NCI-H1417 treated with DMSO at 0.1 percent for 48 hours (cell line): ENCODE measurements around the gene OGDH.

ENCODE experiments used
- DNase-seq: peaks from one replicate; lab custom pipeline; 2025; lab: John Stamatoyannopoulos, UW

The OGDH gene

GRCh38 chr7:44618045-44618444 is 11.6 kb downstream of the OGDH start:
- DNase-seq = no peak

- no peak for DNase-seq
Measured at GRCh38 chr7:44618753-44619152, 12.3 kb downstream of the OGDH start.

GRCh38 chr7:44621034-44621749 is 14.8 kb downstream of the OGDH start:
- DNase-seq = no peak

- DNase-seq = no peak
Measured at GRCh38 chr7:44621750-44622103, 15.3 kb downstream of the OGDH start.

GRCh38 chr7:44622342-44623151 is 16.1 kb downstream of the OGDH start:
- no peak for DNase-seq

GRCh38 chr7:44624318-44624717 is 17.9 kb downstream of the OGDH start:
- no peak for DNase-seq

DNA sequence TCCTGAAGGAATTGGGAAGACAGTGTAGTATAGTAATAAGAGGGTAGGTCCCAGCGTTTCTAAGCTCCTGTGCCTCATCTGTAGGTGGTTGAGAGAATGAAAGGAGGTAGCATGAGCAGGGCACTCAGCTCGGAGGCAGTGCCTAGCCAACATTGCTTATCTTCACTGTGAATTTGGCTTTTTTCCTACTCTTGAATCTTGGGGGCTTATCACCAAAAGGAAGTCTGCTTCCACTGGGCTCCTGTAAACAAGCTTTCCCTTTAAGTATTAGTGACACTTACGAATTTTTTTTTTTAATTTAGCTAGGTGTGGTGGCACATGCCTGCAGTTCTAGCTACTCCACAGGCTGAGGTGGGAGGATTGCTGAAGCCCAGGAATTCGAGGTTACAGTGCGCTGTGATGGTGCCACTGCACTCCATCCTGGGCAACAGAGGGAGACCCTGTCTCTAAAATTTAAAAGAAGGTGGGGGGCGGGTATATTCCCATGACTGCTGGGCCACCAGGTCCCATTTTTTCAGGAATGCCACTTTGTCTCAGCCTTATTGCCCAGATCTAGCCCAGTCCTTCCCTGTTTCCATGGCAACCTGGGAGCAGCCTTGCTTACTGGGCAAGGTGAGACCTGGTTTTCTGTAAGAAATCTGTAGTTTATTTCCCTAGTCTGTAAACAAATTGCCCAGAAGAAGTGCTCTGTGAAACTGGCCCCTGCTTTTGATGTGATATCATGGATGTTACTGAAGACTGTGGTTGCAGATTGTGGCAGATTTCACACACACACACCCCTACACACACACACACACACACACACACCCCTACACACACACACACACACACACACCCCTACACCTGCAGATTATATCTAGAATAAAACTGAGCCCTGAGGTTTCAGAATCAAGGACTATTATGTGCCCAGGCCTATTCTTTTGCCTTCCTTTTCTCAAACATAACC is 19.4 kb downstream of the OGDH start:
- no peak for DNase-seq

DNA sequence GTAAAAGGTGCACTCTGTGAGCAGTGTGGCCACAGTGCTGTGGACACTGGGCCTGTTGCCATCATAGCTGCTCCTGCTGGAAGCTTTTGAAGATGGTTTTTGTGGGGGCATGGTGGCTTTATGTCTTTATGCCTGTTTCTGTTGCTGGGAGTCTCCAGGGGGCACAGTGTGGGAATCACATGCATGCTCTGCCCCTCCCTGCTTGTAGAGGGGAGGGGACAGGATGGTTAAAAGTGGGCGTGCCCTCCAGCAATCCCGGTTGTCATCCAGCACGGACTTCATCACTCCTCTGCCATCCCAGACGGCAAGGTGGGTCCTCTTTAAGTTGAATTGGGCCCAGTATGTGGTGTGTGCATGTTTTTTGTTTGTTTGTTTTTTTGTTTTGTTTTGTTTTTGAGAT is 20.2 kb downstream of the OGDH start:
- DNase-seq = no peak

DNA sequence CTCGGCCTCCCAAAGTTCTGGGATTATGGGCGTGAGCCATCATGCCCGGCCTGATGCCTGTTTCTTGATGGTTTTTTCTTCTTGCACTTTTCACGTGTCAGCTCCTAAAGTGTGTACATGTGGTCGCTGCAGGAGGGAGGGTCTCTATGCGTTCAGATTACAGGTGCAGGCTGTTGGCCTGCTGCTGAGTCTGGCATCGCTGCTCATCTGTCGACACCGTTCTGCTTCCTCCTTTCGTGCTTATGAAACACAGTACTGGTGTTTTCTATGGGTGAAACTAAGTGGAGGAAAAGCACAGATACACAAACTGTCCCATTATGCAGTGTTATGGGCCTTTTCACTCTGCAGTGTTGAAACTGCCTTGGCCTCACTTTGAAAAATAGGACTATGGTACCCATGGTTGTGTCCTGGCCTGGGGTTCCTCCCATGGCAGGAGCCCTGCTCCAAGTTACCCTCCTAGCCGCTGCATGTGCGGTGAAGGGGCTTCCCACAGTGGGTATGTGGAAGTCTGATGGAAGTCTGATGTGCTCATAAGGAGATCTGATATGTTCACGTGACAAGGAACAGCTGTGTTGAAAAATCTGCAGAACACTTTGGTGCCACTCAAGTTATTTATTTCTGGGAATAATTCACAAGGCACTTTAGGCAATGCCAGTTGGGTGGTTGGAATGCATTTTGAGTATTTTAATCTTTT is 23.5 kb downstream of the OGDH start:
- no peak for DNase-seq

GRCh38 chr7:44630792-44631457 is 24.5 kb downstream of the OGDH start:
- DNase-seq = no peak

GRCh38 chr7:44631458-44632115 is 25.2 kb downstream of the OGDH start:
- no peak for DNase-seq

GRCh38 chr7:44632196-44632595 is 25.8 kb downstream of the OGDH start:
- no peak for DNase-seq

DNA sequence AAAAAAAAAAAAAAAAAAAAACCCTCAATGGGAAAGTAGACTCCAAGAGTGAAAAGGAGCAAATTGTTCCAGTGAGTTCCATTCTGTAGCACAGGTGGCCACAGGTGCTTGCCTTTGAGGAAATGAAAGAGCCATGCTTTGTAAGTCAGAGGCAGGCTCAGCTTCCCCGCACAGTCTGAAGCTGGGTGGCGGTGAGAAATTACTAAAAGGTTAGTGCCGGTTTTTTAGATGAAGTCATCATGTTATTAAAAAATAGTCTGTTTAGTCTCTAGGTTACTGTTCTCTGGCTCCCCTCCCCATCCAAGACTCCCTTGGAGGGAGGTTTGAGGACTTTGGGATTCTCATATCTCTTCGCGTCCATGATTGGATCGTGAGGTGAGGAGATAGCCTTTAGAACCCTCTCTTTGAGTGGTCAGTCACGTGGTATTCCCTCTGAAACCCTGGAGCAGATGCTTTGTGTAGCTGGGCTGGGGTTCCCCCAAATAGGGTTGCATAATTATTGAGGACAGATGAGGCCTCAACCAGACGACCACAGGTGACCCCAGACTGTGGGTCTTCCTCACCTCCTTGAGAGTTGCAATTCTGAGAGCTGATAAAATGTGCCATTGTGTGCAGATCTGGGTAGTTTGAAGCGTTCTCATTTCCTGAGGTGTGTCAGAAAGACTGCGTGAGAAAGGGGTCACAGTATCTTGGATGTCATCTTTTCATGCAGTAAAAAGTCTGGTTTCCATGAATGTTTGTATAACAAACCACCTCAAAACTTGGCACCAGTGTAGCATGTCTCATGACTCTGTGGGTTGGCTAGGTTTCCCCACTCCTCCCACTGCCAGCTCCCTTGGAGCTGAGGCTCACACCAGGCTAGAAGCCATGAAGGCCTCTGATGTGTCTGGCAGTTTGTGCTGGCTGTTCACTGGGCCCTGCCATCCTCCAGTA is 27.1 kb downstream of the OGDH start:
- DNase-seq = no peak

GRCh38 chr7:44634187-44634838 is 27.9 kb downstream of the OGDH start:
- DNase-seq = no peak

DNA sequence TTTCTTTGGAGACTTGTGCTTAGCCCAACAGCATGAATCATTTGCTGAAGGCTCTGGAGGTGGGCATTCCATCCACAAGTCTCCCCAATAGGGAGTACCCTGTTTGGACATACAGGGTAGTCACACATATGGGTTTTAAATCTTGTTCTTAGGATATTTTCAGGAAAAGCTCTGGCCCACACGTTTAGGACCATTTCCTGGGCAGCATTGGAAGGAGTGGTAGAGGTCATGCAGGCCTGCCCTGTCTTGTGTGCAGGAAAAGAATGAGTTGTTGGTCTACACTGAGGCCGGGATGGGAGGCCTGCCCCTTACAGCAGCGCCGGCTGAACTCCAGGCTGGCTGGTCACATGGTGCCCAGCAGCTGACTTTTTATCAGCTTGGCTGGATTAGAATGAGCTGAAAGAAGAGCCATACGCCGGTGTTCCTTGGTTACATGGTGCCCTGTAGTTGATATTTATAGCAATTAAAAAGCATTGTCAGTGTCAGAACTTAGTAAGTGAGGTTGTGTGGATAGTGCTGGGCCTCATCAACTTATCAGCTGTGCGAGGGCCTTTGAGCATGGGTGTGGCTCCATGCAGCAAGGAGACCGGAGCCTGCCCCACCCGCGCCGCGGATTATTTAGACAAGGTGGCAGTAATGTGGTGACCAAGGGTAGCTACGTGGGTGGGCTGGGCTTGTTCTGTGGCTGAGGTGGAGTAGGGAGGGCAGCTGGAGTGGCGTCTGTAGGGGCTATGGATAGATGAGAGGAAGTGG is 28.6 kb downstream of the OGDH start:
- DNase-seq = no peak

DNA sequence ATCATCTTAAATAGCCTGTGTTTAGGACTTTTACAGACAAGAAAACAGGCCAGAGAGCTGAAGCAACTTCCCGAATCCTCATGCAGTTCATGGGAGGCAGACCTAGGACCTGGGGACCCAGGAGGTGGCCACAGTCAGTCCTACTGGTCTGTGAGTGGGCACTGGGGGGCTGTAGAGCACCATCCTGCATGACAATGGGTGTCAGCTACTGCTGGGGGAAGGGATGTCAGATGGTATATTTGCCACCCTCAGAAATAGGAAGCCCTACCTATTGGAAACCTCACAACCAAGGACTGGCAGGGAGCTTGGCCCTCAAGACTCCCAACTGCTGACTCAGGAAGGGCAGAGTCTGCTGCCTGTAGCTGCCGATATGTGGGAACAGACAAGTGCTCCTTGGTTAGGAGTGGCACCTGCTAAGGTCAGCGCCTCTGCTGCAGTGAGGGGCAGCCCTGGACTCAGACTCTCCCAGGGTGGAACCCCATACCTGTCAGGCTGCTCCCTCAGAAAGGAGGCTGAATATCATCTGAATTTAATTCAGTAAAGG is 29.7 kb downstream of the OGDH start:
- DNase-seq = no peak

DNA sequence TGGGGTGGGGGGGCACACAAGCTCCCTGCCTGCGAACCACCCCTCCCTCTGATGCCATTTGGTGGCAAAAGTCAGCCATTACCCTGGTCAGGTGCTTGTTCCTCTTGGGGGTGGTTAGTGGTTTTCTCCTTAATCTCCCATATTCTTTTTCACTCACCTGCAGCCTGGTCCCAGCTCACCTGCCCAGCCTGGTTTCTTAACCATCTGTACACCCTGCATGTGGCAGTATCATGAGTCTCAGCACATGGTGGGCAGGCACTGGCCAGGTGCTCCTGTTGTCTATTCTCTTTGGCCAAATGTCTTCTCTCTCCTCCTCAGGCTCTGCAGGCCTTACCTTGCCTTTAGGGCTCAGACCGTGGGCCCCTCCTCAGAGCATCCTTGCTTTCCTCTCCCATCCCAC is 30.5 kb downstream of the OGDH start:
- DNase-seq = no peak
